ENCODE data around the gene BPIFB4.

DNA sequence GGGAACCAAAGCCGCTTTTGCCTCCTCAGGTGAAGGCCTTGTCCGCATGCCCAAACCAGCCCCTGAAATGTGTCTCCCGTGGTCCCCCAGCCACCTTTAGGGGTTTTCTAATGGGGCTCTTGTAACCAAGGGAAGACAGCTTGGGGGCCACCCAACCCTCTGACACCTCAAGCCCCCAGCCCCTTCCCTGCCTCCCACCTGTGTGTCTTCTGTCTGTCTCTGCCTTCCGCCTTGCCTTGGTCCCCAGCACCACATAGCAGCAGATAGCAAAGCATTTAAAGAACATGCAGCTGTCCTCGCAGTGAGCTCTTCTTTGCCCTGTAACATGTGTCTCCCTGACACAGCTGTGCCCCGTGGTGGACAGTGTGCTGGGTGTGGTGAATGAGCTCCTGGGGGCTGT lies 16.2 kb upstream of the BPIFB4 start:
- no peak for TF ChIP-seq POLR2A (IDR thresholded peaks at IDR 0.05)
- TF ChIP-seq, protein P1, sequence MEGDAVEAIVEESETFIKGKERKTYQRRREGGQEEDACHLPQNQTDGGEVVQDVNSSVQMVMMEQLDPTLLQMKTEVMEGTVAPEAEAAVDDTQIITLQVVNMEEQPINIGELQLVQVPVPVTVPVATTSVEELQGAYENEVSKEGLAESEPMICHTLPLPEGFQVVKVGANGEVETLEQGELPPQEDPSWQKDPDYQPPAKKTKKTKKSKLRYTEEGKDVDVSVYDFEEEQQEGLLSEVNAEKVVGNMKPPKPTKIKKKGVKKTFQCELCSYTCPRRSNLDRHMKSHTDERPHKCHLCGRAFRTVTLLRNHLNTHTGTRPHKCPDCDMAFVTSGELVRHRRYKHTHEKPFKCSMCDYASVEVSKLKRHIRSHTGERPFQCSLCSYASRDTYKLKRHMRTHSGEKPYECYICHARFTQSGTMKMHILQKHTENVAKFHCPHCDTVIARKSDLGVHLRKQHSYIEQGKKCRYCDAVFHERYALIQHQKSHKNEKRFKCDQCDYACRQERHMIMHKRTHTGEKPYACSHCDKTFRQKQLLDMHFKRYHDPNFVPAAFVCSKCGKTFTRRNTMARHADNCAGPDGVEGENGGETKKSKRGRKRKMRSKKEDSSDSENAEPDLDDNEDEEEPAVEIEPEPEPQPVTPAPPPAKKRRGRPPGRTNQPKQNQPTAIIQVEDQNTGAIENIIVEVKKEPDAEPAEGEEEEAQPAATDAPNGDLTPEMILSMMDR (IDR thresholded peaks at IDR 0.05): no peak

All from tibial nerve (tissue), 3 donors.